ENCODE results near the gene MLIP. TPM values are rescaled to one million over a fixed set of nuclear protein-coding genes. Genes with fewer than 3 reads are reported as not detected.

The MLIP gene
- total RNA-seq, 1 donor from 2014 or later: not detected

DNA sequence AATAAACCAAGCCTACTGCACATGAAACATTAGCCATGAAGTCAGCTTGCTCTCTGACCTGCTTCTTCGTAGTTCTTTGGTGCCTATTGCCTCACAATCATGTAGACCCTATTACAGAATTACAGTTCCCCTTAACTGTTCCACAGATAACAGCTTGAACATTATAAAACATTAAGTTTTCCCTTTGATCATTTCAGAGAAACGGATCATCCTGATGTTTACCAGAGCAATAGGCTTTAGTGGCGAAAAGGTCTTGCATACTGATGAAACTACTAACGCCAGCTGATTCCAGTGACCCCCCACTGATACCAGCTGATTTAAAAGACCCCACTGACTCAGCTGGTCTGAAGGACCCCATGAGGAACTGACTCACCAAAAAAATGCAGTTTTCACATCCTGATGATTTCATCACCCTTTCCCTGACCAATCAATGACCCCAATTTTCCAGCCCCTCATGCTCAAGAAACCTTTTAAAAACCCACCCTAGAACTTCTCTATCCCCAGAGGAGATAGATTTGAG is 39.4 kb upstream of the MLIP start:
- H3K36me3 ChIP-seq: no peaks in the 10 kb centered on the region
- H3K9me3 ChIP-seq: no peaks in the 10 kb centered on the region
- no peak overlapping the region for H3K4me3 ChIP-seq
- no peak for TF ChIP-seq POLR2AphosphoS5 (IDR thresholded peaks at IDR 0.05; ENCODE audit: insufficient read depth in 1 of 2, low read depth in 1 of 2)
- no peak for TF ChIP-seq POLR2A (IDR thresholded peaks at IDR 0.05)
- TF ChIP-seq CTCF (IDR thresholded peaks at IDR 0.05): no peak
- no peak for DNase-seq (ENCODE audit: extremely low spot score in 2 of 2)
- H3K4me1 ChIP-seq: no peaks in the 10 kb centered on the region
- no peaks in the 10 kb centered on the region for H3K27me3 ChIP-seq
- intact Hi-C loops (cut with DNase I): no loop called here
- H3K27ac ChIP-seq: no peak overlapping the region

GRCh38 chr6:54072635-54073313 is 38.5 kb upstream of the MLIP start:
- Histone ChIP-seq H3K4me1 (no peaks in the 10 kb centered on the region), H3K4me3 (no peak overlapping the region)

DNA sequence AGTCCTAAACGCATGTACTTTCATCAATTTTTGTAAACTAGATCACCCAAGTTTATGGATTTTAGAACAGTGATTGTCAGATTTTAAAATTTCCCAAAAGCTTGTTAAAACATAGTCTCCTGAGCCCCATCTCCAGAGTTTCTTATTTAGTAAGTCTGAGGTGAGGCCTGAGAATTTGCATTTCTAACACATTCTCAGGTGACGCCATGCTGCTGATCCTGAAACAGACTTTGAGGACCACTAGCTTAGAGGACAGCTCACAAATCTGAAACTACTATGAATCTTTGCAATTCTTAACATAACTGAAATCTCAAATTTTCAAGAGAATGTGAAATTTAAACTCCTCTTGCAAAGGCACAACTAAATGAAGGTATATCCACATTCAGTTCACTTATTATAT is 37.8 kb upstream of the MLIP start:
- TF ChIP-seq CTCF (IDR thresholded peaks at IDR 0.05) (no peak), POLR2A (IDR thresholded peaks at IDR 0.05) (no peak), POLR2AphosphoS5 (IDR thresholded peaks at IDR 0.05; ENCODE audit: insufficient read depth in 1 of 2, low read depth in 1 of 2) (no peak)
- no peak overlapping the region for H3K4me3 ChIP-seq
- no peaks in the 10 kb centered on the region for H3K27me3 ChIP-seq
- intact Hi-C loops (cut with DNase I): no loop called here
- no peak overlapping the region for H3K27ac ChIP-seq
- no peaks in the 10 kb centered on the region for H3K36me3 ChIP-seq
- DNase-seq (ENCODE audit: extremely low spot score in 2 of 2): no peak
- no peaks in the 10 kb centered on the region for H3K4me1 ChIP-seq
- H3K9me3 ChIP-seq: no peaks in the 10 kb centered on the region

More at GRCh38 chr6:54072635-54073313, 38.5 kb upstream of the MLIP start:
- Histone ChIP-seq H3K9me3 (no peaks in the 10 kb centered on the region), H3K27ac (no peak overlapping the region), H3K36me3 (no peaks in the 10 kb centered on the region), H3K27me3 (no peaks in the 10 kb centered on the region)
- no peak for TF ChIP-seq CTCF (IDR thresholded peaks at IDR 0.05)
- no peak for TF ChIP-seq POLR2A (IDR thresholded peaks at IDR 0.05)
- no peak for TF ChIP-seq POLR2AphosphoS5 (IDR thresholded peaks at IDR 0.05; ENCODE audit: insufficient read depth in 1 of 2, low read depth in 1 of 2)
- intact Hi-C loops (cut with DNase I): no loop called here
- no peak for DNase-seq (ENCODE audit: extremely low spot score in 2 of 2)

- no peaks in the 10 kb centered on the region for H3K4me1 ChIP-seq
- no peak overlapping the region for H3K27ac ChIP-seq
- no peaks in the 10 kb centered on the region for H3K36me3 ChIP-seq
- no peak for DNase-seq (ENCODE audit: extremely low spot score in 2 of 2)
- no peaks in the 10 kb centered on the region for H3K27me3 ChIP-seq
- H3K4me3 ChIP-seq: no peak overlapping the region
- no peaks in the 10 kb centered on the region for H3K9me3 ChIP-seq
- TF ChIP-seq CTCF (IDR thresholded peaks at IDR 0.05): no peak
- TF ChIP-seq POLR2AphosphoS5 (IDR thresholded peaks at IDR 0.05; ENCODE audit: insufficient read depth in 1 of 2, low read depth in 1 of 2): no peak
- TF ChIP-seq POLR2A (IDR thresholded peaks at IDR 0.05): no peak
- intact Hi-C loops (cut with DNase I): no loop called here
Measured at GRCh38 chr6:54074109-54074508, 37.1 kb upstream of the MLIP start.

DNA sequence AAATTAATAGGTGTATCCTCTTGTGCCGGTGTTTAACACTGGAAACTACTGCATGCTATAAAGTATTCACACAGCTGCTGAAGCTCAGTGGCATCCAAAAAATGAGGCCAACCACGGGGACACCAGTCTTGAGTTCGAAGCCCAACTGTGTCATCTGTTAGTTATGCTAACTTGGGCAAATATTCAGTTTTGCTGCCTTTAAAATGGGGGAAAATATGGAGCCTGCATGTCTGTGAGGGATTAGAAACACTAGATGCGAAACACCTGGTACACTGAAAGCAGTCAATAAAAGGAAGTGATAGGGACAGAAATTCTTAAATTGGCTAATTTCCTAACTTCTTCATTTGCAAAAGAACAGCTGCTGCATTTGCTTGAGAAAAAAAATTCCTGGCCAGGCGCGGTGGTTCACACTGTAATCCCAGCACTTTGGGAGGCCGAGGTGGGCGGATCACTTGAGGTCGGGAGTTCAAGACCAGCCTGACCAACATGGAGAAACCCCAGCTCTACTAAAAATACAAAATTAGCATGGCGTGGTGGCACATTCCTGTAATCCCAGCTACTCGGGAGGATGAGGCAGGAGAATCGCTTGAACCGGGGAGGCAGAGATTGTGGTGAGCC is 36.6 kb upstream of the MLIP start:
- TF ChIP-seq POLR2A (IDR thresholded peaks at IDR 0.05) (no peak), POLR2AphosphoS5 (IDR thresholded peaks at IDR 0.05; ENCODE audit: insufficient read depth in 1 of 2, low read depth in 1 of 2) (no peak), CTCF (IDR thresholded peaks at IDR 0.05) (no peak)
- Histone ChIP-seq H3K4me3 (no peak overlapping the region), H3K4me1 (no peaks in the 10 kb centered on the region), H3K9me3 (no peaks in the 10 kb centered on the region), H3K27ac (no peak overlapping the region), H3K27me3 (no peaks in the 10 kb centered on the region), H3K36me3 (no peaks in the 10 kb centered on the region)
- DNase-seq (ENCODE audit: extremely low spot score in 2 of 2): no peak
- intact Hi-C loops (cut with DNase I): no loop called here

Measured in vagina (tissue), 2 donors.